ENCODE results near the gene SLC22A16. TPM values are rescaled to one million over a fixed set of nuclear protein-coding genes. Genes with fewer than 3 reads are reported as not detected.

SLC22A16 gene
- total and polyA plus RNA-seq, 2 donors (not counting 3 experiments of a cell fraction or from before 2014, with no cell fraction given), result not detected

- intact Hi-C loops (cut with micrococcal nuclease), result no loop called here
- POLR2A ChIA-PET, result no interaction called here
- DNase-seq (ENCODE audit: low read depth, low spot score) (no peak), FAIRE-seq (no peak)
- Histone ChIP-seq H3K4me2 (ENCODE audit: insufficient read depth, low read length) (no peak overlapping the region), H4K20me1 (replicated peaks; ENCODE audit: control insufficient read depth, extremely low read depth, insufficient read depth, low read length) (no peaks in the 10 kb centered on the region), H3K27ac (ENCODE audit: insufficient read depth, low read depth, low read length) (no peak overlapping the region), H3K79me2 (ENCODE audit: control insufficient read depth, insufficient read depth, low read length) (no peaks in the 10 kb centered on the region), H2AFZ (ENCODE audit: low read depth, low read length) (no peak overlapping the region), H3K4me3 (replicated peaks in 1 of 3; ENCODE audit: insufficient read depth in 1 of 3, low read depth in 1 of 3, low read length in 3 of 3) (no peak overlapping the region), H3K4me1 (ENCODE audit: control insufficient read depth, extremely low read depth, insufficient read depth, low read length) (no peaks in the 10 kb centered on the region), H3K36me3 (ENCODE audit: control insufficient read depth in 2 of 2, extremely low read depth in 1 of 2, insufficient read depth in 2 of 2, low read length in 2 of 2) (no peaks in the 10 kb centered on the region), H3K27me3 (ENCODE audit: control insufficient read depth in 2 of 2, insufficient read depth in 2 of 2, low read length in 2 of 2) (peaks cover 2 to 7% of the 10 kb centered on the region in 2 experiments), H3K9ac (replicated peaks; ENCODE audit: extremely low read depth, insufficient read depth, low read length) (no peak overlapping the region), H3K9me3 (replicated peaks; ENCODE audit: control insufficient read depth, insufficient read depth, low read length) (no peaks in the 10 kb centered on the region), H3K9me1 (replicated peaks; ENCODE audit: control insufficient read depth, extremely low read depth, insufficient read depth, low read length) (no peaks in the 10 kb centered on the region)
- CTCF ChIA-PET, result no interaction called here
- dilution Hi-C loops (cut with MboI; ENCODE audit: extremely low pct_ligation_motif_present, low sequenced_read_pairs), result no loop called here
- BruUV-seq (replicated peaks), result no TSS peak
- TF ChIP-seq FOS (IDR thresholded peaks at IDR 0.05; ENCODE audit: borderline replicate concordance, insufficient read depth, low read length) (no peak), JUN (IDR thresholded peaks at IDR 0.05; ENCODE audit: borderline replicate concordance, insufficient read depth, insufficient read length, low read depth) (no peak), CTCF (IDR thresholded peaks at IDR 0.05; ENCODE audit: extremely low read depth in 1 of 2, insufficient read depth in 1 of 2, low read depth in 1 of 2, low read length in 2 of 2) (no peak), EZH2 (IDR thresholded peaks at IDR 0.05; ENCODE audit: borderline replicate concordance, low read depth, low read length, severe bottlenecking) (no peak), MYC (IDR thresholded peaks at IDR 0.05; ENCODE audit: low read depth, low read length) (no peak), MAX (IDR thresholded peaks at IDR 0.05; ENCODE audit: insufficient read depth, insufficient read length) (no peak), POLR2AphosphoS5 (IDR thresholded peaks at IDR 0.05; ENCODE audit: insufficient read depth, low read depth, low read length) (no peak), GATA2 (IDR thresholded peaks at IDR 0.05; ENCODE audit: insufficient read depth, insufficient read length, low read depth, low read length) (no peak), POLR2A (IDR thresholded peaks at IDR 0.05; ENCODE audit: low read depth, low read length) (no peak)
Measured at GRCh38 chr6:110412360-110412759, 64.1 kb downstream of the SLC22A16 start.
